Endothelial cell of umbilical vein (primary cell): ENCODE results near the gene MED23.
"Not testable (repeated sequence)": the region's sequence is repeated elsewhere in the genome, so short reads cannot be mapped to it uniquely, and the experiment has no call there.

ENCODE experiments used
- CTCF ChIP-seq, 2 donors: IDR thresholded peaks; 1 replicate in 1 of 2; 2 replicates in 1 of 2; pipeline ENCODE4 v1.5.1; 2011; ENCODE audit warnings: low read length in 2 of 2, mild to moderate bottlenecking in 2 of 2, moderate library complexity in 2 of 2, control low read depth in 1 of 2, inconsistent platforms in 1 of 2, low read depth in 1 of 2; ENCODE audit not compliant: insufficient read depth in 1 of 2; ENCODE audit errors: extremely low read depth in 1 of 2
- EZH2 ChIP-seq: IDR thresholded peaks from 2 replicates; pipeline ENCODE4 v1.6.1; 2012; ENCODE audit warnings: borderline replicate concordance, low read depth, mild to moderate bottlenecking, moderate library complexity, low read length, inconsistent platforms; ENCODE audit not compliant: severe bottlenecking
- POLR2A ChIP-seq: IDR thresholded peaks from 2 replicates; pipeline ENCODE4 v1.6.1; 2012; ENCODE audit warnings: low read depth, mild to moderate bottlenecking, control low read depth, low read length
- POLR2AphosphoS5 ChIP-seq: IDR thresholded peaks from 2 replicates; pipeline ENCODE4 v1.6.1; 2012; ENCODE audit warnings: low read depth, mild to moderate bottlenecking, control low read depth, low read length, moderate library complexity; ENCODE audit not compliant: insufficient read depth

GRCh38 chr6:131531681-131532080 lies 96.4 kb downstream of the MED23 start:
- not testable (repeated sequence) for TF ChIP-seq POLR2AphosphoS5; POLR2A; EZH2; CTCF (IDR thresholded peaks at IDR 0.05; ENCODE audit: extremely low read depth in 1 of 2, insufficient read depth in 1 of 2, low read depth in 1 of 2, low read length in 2 of 2)
